ENCODE data around the gene CAPRIN2. TPM values are rescaled to one million over a fixed set of nuclear protein-coding genes. Genes with fewer than 3 reads are reported as not detected.

CAPRIN2 gene
- polyA plus RNA-seq, 1 experiment, result 7.8 TPM

- TF ChIP-seq CTCF (IDR thresholded peaks at IDR 0.05; ENCODE audit: insufficient read depth, low read depth, low read length), result no peak
- H3K36me3 ChIP-seq (ENCODE audit: control insufficient read depth, insufficient read depth, low read length), result no peaks in the 10 kb centered on the region
- ChIA-PET POLR2A (no interaction called here), CTCF (no interaction called here)
- no peaks in the 10 kb centered on the region for H3K27me3 ChIP-seq (ENCODE audit: control insufficient read depth, insufficient read depth, low read length)
- no peak overlapping the region for H3K4me3 ChIP-seq (ENCODE audit: low read depth, low read length)
- no peak for DNase-seq (ENCODE audit: low read depth)
Measured at GRCh38 chr12:30698346-30698745, 56.4 kb downstream of the CAPRIN2 start.

- POLR2A ChIA-PET, result no interaction called here
- H3K36me3 ChIP-seq (ENCODE audit: control insufficient read depth, insufficient read depth, low read length), result no peaks in the 10 kb centered on the region
- CTCF ChIA-PET, result interaction anchor here (1.2 kb wide), 1 partner anchor 21 kb away, joined by 3 read pairs; no protein-coding TSS in a partner anchor
- H3K4me3 ChIP-seq (ENCODE audit: low read depth, low read length), result no peak overlapping the region
- H3K27me3 ChIP-seq (ENCODE audit: control insufficient read depth, insufficient read depth, low read length), result no peaks in the 10 kb centered on the region
- no peak for DNase-seq (ENCODE audit: low read depth)
- no peak for TF ChIP-seq CTCF (IDR thresholded peaks at IDR 0.05; ENCODE audit: insufficient read depth, low read depth, low read length)
Measured at GRCh38 chr12:30696943-30697342, 57.8 kb downstream of the CAPRIN2 start.

- ChIA-PET CTCF (interaction anchor here (1.2 kb wide), 1 partner anchor 21 kb away, joined by 3 read pairs; no protein-coding TSS in a partner anchor), POLR2A (no interaction called here)
- no peak for DNase-seq (ENCODE audit: low read depth)
- no peak overlapping the region for H3K4me3 ChIP-seq (ENCODE audit: low read depth, low read length)
- no peak for TF ChIP-seq CTCF (IDR thresholded peaks at IDR 0.05; ENCODE audit: insufficient read depth, low read depth, low read length)
- H3K36me3 ChIP-seq (ENCODE audit: control insufficient read depth, insufficient read depth, low read length), result no peaks in the 10 kb centered on the region
- no peaks in the 10 kb centered on the region for H3K27me3 ChIP-seq (ENCODE audit: control insufficient read depth, insufficient read depth, low read length)
Measured at GRCh38 chr12:30696486-30696885, 58.3 kb downstream of the CAPRIN2 start.

- DNase-seq (ENCODE audit: low read depth), result no peak
- Histone ChIP-seq H3K36me3 (ENCODE audit: control insufficient read depth, insufficient read depth, low read length) (no peaks in the 10 kb centered on the region), H3K27me3 (ENCODE audit: control insufficient read depth, insufficient read depth, low read length) (no peaks in the 10 kb centered on the region), H3K4me3 (ENCODE audit: low read depth, low read length) (peak overlapping the region; percentile 94)
- ChIA-PET POLR2A (interaction anchor here (0.7 kb wide), 2 partner anchors 38 to 506 kb away, joined by 4 to 18 read pairs; no protein-coding TSS in a partner anchor), CTCF (interaction anchor here (0.5 to 1.3 kb wide), 10 partner anchors 11 to 1465 kb away, joined by 3 to 5 read pairs (median 3); no protein-coding TSS in a partner anchor)
- no peak for TF ChIP-seq CTCF (IDR thresholded peaks at IDR 0.05; ENCODE audit: insufficient read depth, low read depth, low read length)
Measured at GRCh38 chr12:30696103-30696408, 58.7 kb downstream of the CAPRIN2 start.

- ChIA-PET CTCF (interaction anchor here (0.5 to 1.4 kb wide), 12 partner anchors 10 to 1465 kb away, joined by 3 to 5 read pairs (median 3); no protein-coding TSS in a partner anchor), POLR2A (interaction anchor here (0.7 to 1.1 kb wide), 3 partner anchors 39 to 505 kb away, joined by 3 to 18 read pairs (median 4); no protein-coding TSS in a partner anchor)
- DNase-seq (ENCODE audit: low read depth), result peak; percentile 45
- Histone ChIP-seq H3K36me3 (ENCODE audit: control insufficient read depth, insufficient read depth, low read length) (no peaks in the 10 kb centered on the region), H3K4me3 (ENCODE audit: low read depth, low read length) (peak within 1 kb of the TSS; percentile 94), H3K27me3 (ENCODE audit: control insufficient read depth, insufficient read depth, low read length) (no peaks in the 10 kb centered on the region)
- peak; percentile 51 for TF ChIP-seq CTCF (IDR thresholded peaks at IDR 0.05; ENCODE audit: insufficient read depth, low read depth, low read length)
Measured at GRCh38 chr12:30695199-30696102, 59.3 kb downstream of the CAPRIN2 start, which contains the start of gene IPO8. Gene IPO8 (minus strand): TSS chr12:30695869. CDS start chr12:30695647, 222 bp downstream.
